Medulla oblongata (tissue), 1 donor: ENCODE measurements around the gene ZIM2.
A peak's percentile ranks its signal among the peaks of the same experiment; 100 is the strongest.

Source experiments
- DNase-seq: peaks from one replicate; pipeline ENCODE4 v3.0.0-alpha.2; 2015; ENCODE audit errors: extremely low spot score

The ZIM2 gene

DNA sequence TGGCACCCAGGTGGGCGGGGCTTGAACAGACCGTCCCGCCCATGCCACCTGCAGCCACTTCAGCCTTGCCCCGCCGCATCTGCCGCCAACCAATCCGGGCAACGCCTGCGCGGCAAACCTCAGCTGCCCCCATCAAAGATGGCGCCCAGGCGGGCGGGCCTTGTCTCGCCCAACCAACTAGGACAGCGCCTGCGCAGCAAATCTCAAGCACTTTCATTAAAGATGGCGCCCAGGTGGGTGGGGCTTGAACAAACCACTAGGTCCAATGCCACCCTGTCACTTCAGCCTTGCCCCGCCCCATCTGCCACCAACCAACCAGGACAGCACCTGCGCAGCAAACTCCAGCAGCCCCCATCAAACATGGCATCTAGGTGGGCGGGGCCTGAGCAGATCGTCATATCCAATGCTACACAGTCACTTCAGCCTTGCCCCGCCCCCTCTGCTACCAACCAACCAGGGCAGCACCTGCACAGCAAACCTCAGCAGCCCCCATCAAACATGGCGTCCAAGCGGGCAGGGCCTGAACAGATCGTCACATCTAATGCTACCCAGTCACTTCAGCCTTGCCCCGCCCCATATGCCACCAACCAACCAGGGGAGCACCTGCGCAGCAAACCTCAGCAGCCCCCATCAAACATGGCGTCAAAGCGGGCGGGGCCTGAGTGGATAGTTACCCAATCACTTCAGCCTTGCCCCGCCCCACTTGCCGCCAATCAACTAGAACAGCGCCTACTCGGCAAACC is 1.4 kb downstream of the ZIM2 start:
- DNase-seq: peak; percentile 97

DNA sequence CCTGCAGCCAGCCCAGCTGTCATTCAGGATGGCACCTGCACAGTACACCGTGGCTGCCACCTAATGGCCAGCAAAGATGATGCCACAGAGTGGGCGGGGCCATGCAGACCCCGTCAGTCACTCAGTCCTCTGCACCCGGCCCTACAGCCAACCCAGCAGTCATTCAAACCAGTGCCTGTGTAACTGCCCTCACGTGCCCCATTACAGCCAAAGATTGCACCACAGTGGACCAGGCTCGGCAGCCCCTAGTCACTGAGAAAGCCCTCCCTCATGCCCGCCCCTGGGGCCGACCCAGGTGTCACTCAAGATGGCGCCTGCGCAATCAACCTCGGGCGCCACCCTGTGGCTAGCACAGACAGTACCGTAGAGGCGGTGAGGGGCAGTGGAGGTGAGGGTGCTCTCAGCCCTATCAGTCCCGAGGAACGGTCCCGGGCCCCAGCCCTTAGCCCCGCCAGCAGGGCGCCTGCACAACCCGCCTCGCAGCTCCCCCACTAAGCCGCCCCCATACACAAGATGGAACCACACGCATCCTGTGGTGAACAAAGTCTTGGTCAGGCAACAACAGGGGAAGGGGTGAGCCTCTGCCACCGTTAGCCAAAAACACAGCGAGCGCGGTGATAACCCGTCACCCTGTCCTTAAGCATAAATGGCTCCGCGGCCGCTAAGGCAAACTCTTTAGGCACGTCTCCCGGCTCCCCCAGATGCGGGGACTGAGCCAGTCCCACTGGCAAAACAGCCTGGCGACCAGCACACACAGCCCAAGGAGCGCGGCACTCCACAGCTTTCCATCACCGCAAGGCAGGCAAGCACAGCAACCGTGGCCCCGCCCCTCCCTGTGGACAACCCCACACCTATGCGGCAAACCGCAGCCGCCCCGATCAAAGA is 2.3 kb downstream of the ZIM2 start:
- peak; percentile 84 for DNase-seq

DNA sequence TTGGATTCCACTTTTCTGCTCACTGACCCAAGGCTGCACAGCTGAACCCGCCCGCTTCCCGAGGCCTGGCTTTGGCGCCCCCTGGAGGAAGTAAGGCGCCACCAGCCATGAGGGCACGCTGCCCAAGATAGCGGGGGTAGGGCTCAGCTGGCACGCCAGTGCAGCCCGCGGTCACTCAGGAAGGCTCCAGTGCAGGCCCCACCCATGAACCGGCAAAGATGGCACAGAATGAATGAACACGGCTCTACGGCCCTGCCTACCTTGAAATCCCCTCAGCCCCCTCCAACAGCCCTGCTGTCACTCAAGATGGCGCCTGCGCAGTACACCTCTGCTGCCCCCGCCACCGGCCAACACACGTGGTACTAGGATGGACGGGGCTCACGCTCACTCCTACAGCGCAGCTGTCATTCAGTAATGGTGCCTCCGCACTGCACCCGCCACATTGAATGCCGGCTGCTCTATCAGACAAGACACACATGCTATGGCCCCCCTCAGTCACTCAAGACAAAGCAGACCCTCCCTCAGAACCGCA is 3.0 kb downstream of the ZIM2 start:
- DNase-seq: peak; percentile 87

DNA sequence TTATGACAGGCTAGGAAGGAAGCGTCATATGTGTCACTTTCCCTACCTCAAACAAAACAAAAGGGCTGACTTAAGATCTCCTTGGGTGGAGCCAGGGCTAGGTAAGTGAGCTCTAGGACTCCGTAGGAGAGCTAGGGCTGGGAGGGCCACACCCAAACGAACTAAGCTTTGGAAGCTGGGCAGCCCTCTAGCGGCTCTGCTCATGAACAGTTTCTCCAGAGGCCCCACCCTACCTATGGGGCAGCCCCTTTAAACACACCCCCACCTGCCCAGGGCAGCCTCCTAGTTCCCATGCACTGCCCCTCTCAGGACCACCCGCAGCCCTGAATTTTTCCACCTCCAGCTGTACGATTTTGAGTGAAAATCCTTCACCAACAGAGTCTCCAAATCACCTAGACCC is 3.5 kb downstream of the ZIM2 start:
- DNase-seq: peak; percentile 10

DNA sequence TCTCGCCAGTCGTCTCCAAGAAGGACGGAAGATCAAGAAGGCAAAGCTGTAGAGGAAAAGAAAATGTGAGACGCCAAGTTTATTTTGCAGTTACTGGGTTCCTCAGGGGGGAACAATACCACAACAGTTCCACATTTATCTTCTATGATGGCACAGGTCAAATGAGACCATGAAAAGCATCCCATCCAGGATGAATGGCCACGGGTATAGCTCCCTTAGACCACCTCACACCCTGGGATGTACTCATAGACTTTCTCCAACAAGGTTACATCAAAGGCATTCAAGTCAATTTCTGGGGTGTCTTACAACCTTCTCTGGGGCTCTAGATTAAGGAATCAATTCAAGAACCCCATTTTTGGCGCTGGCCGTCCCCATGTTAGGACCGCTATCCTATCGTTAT is 4.5 kb downstream of the ZIM2 start:
- DNase-seq: no peak

DNA sequence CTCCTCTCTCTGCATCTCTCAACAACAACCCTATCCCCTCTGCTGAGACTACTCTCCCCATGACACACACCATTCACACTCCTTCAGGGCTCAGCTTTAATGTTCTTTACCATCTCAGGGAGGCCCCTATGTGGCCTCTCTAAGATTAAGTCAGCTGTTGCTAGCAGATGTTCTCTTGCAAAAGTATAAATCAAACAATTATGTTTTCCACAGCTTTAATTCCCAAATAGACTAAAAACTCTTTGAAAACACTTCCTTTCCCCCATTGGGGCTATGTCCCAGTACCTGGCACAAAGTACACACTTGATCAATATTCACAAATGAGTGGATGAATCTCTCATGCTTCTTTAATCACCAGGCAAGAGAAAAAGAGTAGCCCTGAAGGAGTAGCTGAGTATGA is 5.1 kb downstream of the ZIM2 start:
- no peak for DNase-seq

DNA sequence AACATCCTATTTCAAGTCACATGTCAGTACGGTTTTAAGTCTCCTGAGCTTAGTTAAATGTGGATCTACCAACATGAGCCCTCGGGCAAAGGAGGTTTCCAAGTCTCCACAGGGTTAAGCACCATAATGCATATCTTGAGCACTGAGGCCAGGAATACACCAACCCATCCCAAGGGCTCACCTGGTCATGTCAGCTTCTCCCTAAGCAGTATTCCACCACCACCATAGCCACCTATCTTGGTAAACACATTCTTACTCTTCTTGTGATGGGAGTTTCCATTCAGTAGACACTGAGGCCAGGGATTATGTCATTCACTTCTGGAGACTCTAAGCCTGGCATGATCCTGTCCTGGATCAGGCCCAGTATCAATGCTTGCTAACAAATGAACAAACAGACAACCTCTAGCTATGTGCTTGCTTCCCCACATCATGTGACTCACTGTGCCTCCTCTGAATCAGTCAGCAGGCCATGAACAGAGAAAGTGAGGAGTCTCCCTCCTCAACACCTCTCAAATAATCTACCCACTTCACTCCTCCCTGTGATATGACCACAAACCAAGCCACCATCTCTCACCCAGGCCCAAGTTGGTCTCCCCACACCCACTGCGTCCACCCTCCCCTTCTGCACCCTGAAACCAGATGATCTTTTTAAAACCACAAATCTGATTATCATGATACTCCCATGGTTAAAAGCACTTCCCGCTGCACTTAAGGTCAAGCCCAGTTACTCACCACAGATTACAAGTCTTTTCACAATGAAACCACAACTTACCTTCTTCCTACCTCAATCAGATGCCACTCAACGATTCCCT is 5.8 kb downstream of the ZIM2 start:
- DNase-seq: no peak

DNA sequence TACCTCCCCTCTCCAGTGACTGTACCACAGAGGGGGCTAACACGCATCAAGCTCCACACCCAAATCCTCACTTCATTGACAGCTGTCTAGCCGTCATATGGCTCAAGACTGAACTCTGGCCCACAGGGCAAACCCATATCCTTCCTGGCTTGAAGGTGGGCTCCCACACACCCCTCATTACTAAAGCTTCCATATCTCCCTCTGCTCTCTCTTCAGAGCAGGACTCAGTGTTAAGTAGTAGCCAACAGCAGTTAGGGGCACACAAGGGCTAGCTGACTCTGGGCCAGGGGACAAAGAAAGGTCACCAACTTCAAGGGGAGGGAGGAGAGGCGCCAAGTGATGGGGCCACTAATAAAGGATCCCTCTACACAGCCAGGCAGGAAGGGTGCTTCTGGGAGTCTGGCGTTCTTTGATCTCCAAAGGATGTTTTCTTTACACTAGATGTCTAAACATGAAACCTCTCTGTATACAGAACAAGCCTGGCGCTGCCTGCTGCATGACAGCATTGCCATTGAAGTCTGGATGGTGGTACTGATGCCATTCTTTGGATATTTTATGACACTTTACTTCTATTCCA is 8.1 kb downstream of the ZIM2 start:
- DNase-seq: no peak

DNA sequence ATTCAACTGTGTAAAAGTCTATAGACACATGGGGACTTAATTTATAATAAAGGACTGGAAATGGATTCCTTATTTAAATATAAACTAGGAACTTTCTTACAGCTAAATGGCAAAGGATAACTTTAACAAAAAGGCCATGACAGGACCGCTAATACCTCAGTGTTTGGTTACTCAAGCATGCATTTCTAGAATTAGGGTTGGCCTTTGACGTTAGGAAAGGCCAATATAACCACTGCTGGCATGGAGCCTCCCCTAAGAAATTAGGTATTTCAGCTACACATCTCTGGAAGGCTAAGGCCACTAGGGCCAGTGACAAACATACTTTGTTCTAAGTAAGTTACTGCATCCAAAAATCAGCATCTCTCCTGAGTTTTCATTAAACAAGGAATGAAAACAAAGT is 9.3 kb downstream of the ZIM2 start:
- DNase-seq: no peak

DNA sequence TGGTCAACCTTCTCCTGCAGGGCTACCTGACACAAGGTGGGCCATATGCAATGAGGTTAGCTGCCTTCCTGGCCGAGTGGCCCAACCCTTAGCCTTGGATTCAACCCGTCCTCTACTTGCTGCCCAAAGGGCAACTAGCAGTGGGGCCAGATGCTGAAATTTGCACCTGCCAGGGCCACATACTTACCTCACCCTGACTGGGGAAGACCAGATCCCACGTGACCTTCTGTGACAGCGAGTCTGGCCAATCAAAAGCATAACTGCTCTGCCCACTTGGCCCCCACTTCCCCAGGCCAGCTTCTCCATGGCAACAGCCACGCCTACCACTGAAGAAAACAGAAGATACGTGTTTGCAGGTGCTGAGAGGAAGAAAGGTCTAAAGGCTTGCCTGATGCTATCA is 10.9 kb downstream of the ZIM2 start:
- DNase-seq: no peak

DNA sequence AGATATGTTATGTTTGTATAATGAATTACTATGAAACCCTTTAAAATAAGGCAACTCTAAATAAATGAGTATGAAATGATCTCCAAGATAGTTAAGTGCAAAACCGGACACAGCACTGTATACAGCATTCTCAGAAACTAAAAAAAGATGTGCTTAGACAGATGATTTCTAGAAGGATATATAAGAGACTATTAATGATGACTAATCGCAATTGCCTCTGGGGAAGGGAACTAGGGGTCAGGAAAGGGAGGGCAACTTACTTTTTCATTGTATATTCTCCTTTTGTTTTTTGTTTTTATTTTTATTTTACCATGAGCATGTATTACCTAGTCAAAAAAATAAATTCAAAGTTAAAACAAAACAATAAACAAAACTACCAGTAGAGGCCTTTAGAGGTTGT is 12.8 kb downstream of the ZIM2 start:
- no peak for DNase-seq

DNA sequence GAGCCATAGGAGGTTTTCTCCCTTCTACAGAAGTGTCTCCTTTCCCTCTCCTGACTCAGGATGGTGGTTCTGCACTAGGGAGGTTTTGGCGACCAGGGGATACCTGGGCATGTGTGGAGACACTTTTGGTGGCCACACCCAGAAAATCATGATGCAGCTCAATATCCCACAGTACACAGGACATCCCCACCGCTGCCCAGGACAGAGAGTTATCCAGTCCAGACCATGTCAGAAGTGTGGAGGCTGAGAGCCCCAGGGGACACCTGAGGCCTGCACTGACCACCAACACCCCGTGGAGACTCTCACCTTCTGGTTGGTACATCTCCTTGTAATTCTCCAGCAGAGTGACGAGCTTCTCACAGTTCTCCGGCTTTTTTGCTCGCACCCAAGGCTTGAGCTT is 16.6 kb downstream of the ZIM2 start:
- DNase-seq: no peak

DNA sequence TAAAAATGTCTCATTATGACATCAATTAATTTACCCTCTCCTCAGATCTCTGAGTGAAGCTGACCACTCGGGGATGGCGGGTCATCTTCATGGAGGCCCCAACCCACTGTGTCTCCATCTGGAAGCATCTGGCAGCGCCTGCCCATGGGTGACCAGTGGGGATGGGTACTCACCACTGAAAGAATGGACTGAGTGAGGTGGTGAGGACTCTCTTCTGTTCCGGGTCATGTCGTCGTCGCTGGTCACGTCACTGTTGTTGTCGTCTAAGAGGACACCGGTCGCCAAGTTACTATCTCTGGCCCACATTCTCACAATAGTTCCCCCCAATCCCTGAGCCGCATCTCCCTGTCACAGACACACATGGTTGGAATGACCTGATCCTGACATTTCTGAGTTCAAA is 17.1 kb downstream of the ZIM2 start:
- no peak for DNase-seq

DNA sequence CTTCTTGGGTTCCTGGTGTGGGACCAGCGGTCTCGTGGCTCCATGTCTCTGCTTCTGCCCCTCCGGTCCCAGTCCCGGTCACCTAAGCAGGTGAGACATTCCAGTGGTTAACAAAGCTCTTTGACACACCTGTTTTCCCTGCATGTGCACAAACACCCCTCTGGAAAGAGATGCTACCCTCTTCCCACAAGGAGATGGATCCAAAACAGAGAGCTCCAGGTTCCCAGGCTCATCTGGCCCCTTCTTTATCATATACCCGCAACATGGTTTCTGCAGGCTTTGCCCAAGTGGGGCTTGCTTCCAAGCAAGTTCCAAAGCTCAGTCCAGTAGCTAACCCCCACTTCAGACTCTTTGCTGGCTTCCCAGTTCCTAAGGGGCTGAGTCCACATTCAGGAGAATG is 17.8 kb downstream of the ZIM2 start:
- no peak for DNase-seq

DNA sequence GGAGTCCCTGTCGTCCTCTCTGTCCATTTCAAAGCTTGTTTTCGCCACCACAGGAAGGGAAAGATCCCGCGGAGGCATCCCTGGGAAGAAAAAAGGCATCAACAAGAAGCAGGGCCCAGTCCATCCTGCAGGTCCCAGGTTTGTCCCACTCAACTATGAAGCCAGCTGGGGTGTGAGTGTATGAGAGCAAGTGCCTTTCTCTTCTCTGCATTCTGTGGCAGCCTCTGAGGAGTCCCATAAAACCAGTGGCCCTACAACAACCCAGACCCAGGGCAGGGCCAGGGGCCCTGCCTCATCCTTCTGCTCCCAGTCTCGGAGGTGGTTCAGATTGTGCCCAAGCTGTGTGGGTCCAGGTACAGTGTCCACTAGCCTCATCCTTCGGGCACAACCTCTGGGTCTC is 18.9 kb downstream of the ZIM2 start:
- no peak for DNase-seq

DNA sequence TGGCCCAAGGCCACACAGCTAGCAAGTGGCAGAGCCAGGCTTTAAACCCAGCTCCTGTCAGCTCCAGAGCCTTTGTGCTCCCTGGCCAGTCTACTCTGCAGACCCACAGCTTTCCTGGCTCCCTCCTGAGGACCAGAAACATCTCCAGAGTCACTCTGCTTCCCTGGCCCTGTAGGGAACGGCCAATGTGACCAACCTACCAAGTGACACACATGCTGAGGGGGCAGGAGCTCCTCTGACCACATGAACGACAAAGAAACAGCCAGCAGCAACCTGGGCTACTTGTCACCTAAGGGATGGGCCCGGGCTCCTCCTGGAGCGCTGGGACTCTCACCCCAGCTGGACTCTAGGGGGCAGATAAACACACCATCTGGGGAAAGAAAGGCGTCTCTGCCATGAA is 19.3 kb downstream of the ZIM2 start:
- no peak for DNase-seq

DNA sequence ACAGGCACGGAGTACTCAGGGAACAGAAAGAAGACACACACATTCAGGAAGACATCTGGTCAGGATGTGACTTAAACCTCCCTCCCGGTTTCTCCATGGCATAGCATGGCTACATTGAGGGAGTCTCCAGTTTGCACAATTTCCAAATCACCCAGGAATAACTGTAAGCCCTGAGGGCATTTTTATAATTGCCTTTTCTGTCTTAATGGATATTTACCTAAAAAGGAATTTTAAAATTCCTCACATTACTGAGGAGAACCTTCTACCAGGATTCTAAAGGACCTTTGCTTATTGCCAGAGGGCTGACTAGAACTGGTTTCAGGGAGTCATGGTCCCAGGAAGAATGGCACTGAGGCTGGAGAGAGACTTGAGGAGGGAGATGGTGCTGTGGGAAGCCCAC is 21.4 kb downstream of the ZIM2 start:
- DNase-seq: no peak

DNA sequence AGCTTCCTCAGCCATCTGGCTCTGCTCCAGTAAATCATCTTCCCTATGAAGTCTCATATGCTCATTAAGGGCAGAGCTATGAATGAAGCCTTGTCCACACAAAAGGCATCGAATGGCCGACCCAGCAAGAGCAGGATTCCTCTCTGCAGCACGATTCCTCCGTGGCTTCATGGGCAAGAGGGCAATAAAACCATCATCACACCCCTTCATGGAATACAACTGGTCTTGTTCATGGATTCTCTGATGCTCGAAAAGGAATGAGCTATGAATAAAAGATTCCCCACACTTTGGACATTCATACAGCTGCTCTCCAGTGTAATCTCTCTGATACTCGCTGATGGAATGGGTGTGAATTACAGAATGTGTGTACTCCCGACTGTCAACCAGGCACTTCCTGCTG is 25.9 kb downstream of the ZIM2 start:
- no peak for DNase-seq

DNA sequence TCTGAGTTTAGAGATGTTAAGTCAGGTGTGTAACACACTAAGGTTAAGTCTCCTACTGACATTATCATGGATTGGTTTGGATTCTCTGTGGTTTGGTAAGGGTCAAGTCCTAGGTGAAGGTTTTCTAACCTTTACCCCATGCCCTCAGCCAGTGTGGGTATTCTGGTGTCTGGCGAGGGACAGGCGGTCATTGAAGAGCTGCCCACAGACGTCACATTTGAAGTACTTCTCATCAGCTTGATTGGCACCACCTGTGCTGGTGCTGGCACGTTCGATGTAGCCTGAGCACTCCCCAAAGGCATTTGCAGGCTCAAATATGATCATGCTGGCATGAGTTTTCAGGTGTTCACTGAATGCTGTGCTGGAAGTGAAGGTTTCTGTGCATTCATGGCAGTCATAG is 27.0 kb downstream of the ZIM2 start:
- no peak for DNase-seq

DNA sequence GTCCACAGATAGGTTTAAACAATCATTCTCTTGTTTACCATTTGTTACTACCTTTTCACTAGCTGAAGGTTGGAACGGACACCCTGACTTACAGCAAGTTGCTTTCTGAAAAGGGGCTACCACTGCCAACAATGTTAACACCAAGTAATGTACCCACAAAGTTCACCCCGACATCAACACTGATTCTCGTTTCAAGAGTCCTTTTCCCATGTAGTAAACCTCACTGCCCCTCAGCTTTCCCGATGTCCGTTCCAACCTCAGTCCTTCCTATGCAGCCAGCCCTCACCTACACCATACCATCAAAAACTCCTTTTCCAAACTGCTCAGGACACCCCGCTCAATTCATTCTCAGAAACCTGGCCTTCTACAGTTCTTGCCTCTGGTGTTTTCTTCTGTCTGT is 29.0 kb downstream of the ZIM2 start:
- DNase-seq: no peak

DNA sequence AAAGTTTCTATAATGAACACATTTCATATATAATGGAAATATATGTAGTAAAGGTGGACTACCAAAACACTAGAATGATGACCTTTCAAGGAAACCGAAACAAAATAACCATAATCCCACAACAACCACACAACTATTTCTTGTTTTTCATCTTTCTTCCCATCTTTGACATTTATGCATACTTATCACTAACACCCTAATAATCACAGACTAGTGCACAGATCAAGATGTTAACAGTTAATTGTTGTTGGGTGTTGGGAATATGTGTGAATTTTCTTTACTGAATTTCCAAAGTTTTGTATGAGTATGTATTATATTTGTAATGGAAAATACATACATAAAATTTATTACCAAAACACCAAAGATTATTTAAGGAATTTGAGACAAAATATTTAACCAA is 30.3 kb downstream of the ZIM2 start:
- DNase-seq: no peak
